HepG2 (cell line): ENCODE data around the gene IMP3. TPM values are rescaled to one million over a fixed set of nuclear protein-coding genes. Genes with fewer than 3 reads are reported as not detected.

Experiments used
- ATAC-seq: fragments of 200-7000 bp; cut with Tn5 transposase; 3 replicates; pipeline ENCODE4 v1.9.1; 2020; ENCODE audit warnings: mild to moderate bottlenecking, moderate library complexity
- BruUV-seq: library from RNA; stranded (reverse); fragments of 400-500 nt; replicated peaks from 2 replicates; lab custom pipeline; 2021; lab: Mats Ljungman, UMichigan
- CTCF ChIA-PET: fragments of 300-600 bp; formaldehyde crosslinking; extraction: SDS; loops from one replicate; lab custom pipeline; 2021; ENCODE audit warnings: low total read pairs, inconsistent platforms, low intra/inter-chr PET ratio; lab: Yijun Ruan, JAX
- POLR2A ChIA-PET: fragments of 350-600 bp; sonication (Branson Sonifier 250); formaldehyde crosslinking; loops from one replicate; lab custom pipeline; 2020; ENCODE audit warnings: antibody characterized with exemption, inconsistent platforms; lab: Yijun Ruan, JAX
- DNase-seq: peaks from one replicate; pipeline ENCODE4 v3.0.0-alpha.2; 2015; ENCODE audit warnings: low spot score
- FAIRE-seq: peaks from 3 replicates; lab custom pipeline; 2011; peaks lifted over from hg19 to GRCh38; lab: Jason Lieb, UNC
- H2AFZ ChIP-seq: one replicate; pipeline ENCODE4 v1.6.1; 2011; ENCODE audit warnings: low read length, inconsistent platforms
- H3K27ac ChIP-seq: fragments of 300-600 bp; 3 replicates; pipeline ENCODE4 v1.8.0; 2011; ENCODE audit warnings: mixed run types, mild to moderate bottlenecking, mixed read lengths, low read length, inconsistent platforms; ENCODE audit not compliant: insufficient read depth; ENCODE audit errors: extremely low read length
- H3K27me3 ChIP-seq, 2 experiments: fragments of 200-600 bp in 1 of 2; 2 replicates in 1 of 2; 3 replicates in 1 of 2; pipeline versions ENCODE4 v1.6.0 to v1.8.0; 2011; ENCODE audit warnings: low read length in 2 of 2, mild to moderate bottlenecking in 2 of 2, moderate library complexity in 2 of 2, inconsistent platforms in 1 of 2; ENCODE audit not compliant: insufficient read depth in 2 of 2, control insufficient read depth in 1 of 2
- H3K36me3 ChIP-seq, 2 experiments: fragments of 200-600 bp in 1 of 2; replicated peaks in 1 of 2; 2 replicates in 1 of 2; 3 replicates in 1 of 2; pipeline versions ENCODE4 v1.5.1 to v1.8.0; 2011; ENCODE audit warnings: low read length in 2 of 2, inconsistent platforms in 1 of 2; ENCODE audit not compliant: insufficient read depth in 2 of 2, control insufficient read depth in 1 of 2
- H3K4me1 ChIP-seq: 2 replicates; pipeline ENCODE4 v1.5.1; 2012; ENCODE audit warnings: low read length, inconsistent platforms; ENCODE audit not compliant: insufficient read depth
- H3K4me2 ChIP-seq: 2 replicates; pipeline ENCODE4 v1.6.0; 2011; ENCODE audit warnings: low read depth, low read length, inconsistent platforms
- H3K4me3 ChIP-seq, 3 experiments: fragments of 200-600 bp in 1 of 3; sonication (generic), shearing (Covaris generic) in 1 of 3; replicated peaks in 1 of 3; 2 replicates each; pipeline ENCODE4 v1.5.1; 2011 to 2016; ENCODE audit warnings: low read length in 3 of 3, inconsistent platforms in 2 of 3, low read depth in 2 of 3, mild to moderate bottlenecking in 2 of 3, control low read depth in 1 of 3, mixed read lengths in 1 of 3; ENCODE audit not compliant: insufficient read depth in 1 of 3
- H3K79me2 ChIP-seq: one replicate; pipeline ENCODE4 v1.6.1; 2011; ENCODE audit warnings: low read length, inconsistent platforms; ENCODE audit not compliant: insufficient read depth
- H3K9ac ChIP-seq: 2 replicates; pipeline ENCODE4 v1.6.0; 2011; ENCODE audit warnings: mild to moderate bottlenecking, low read depth, low read length, inconsistent platforms; ENCODE audit not compliant: insufficient read depth
- H3K9me3 ChIP-seq: 2 replicates; pipeline ENCODE4 v1.5.1; 2012; ENCODE audit warnings: mild to moderate bottlenecking, low read length
- H4K20me1 ChIP-seq: 2 replicates; pipeline ENCODE4 v1.6.0; 2011; ENCODE audit warnings: inconsistent platforms, mild to moderate bottlenecking, low read length, moderate library complexity; ENCODE audit not compliant: insufficient read depth
- HIVEP1 ChIP-seq: sonication (generic); formaldehyde crosslinking; IDR thresholded peaks from 2 replicates; pipeline ENCODE4 v1.4.0; 2020; ENCODE audit warnings: mild to moderate bottlenecking, missing genetic modification reagents
- NCOA1 ChIP-seq: sonication (generic); formaldehyde crosslinking; IDR thresholded peaks from 2 replicates; pipeline ENCODE4 v1.9.0; 2021; ENCODE audit warnings: missing genetic modification reagents
- NONO ChIP-seq, 2 experiments: fragments of 450-650 bp in 1 of 2; sonication (generic) in 1 of 2; formaldehyde crosslinking in 1 of 2; IDR thresholded peaks in 1 of 2; conservative IDR thresholded peaks in 1 of 2; 2 replicates each; pipeline versions ENCODE4 v1.6.1 to v1.8.0; 2017 to 2022; ENCODE audit warnings: mild to moderate bottlenecking in 1 of 2, missing genetic modification reagents in 1 of 2, moderate library complexity in 1 of 2
- NR2F2 ChIP-seq: IDR thresholded peaks from 2 replicates; pipeline ENCODE4 v1.6.1; 2012; ENCODE audit warnings: low read depth, inconsistent platforms, borderline replicate concordance
- PCBP1 ChIP-seq: fragments of 200-400 bp; formaldehyde crosslinking; IDR thresholded peaks from 2 replicates; pipeline ENCODE4 v1.6.1; 2017; ENCODE audit warnings: mild to moderate bottlenecking, low read depth, low read length, borderline replicate concordance
- POLR2A ChIP-seq, 2 experiments: IDR thresholded peaks; 2 replicates each; pipeline ENCODE4 v1.6.1; 2011; ENCODE audit warnings: low read depth in 2 of 2, low read length in 2 of 2, mild to moderate bottlenecking in 1 of 2, moderate library complexity in 1 of 2; ENCODE audit not compliant: insufficient read depth in 1 of 2
- POLR2AphosphoS5 ChIP-seq: IDR thresholded peaks from 2 replicates; pipeline ENCODE4 v1.6.1; 2012; ENCODE audit warnings: low read depth, low read length
- POLR2G ChIP-seq: fragments of 200-400 bp; formaldehyde crosslinking; IDR thresholded peaks from 2 replicates; pipeline ENCODE4 v1.6.1; 2018; ENCODE audit warnings: mild to moderate bottlenecking, low read depth, low read length, moderate library complexity
- TCF7 ChIP-seq: sonication (generic); IDR thresholded peaks from 2 replicates; pipeline ENCODE4 v1.6.1; 2016; ENCODE audit warnings: antibody characterized with exemption, low read depth
- ZNF138 ChIP-seq: sonication (generic); formaldehyde crosslinking; IDR thresholded peaks from 2 replicates; pipeline ENCODE4 v1.5.0; 2020; ENCODE audit warnings: mild to moderate bottlenecking, low read depth, missing genetic modification reagents
- WGBS: methylation state at CpG from one replicate; pipeline ENCODE4 v1.1.6; 2017; ENCODE audit warnings: low lambda C conversion rate; 5-methylcytosine and 5-hydroxymethylcytosine counted together
- in situ Hi-C: cut with HindIII; loops from 2 replicates; pipeline ENCODE4 v1.10.0; 2017; ENCODE audit warnings: low pct_unique_long_range_greater_than_20kb; ENCODE audit not compliant: extremely low pct_ligation_motif_present
- intact Hi-C: fragments of 100-400 bp; cut with micrococcal nuclease; formaldehyde crosslinking; loops from one replicate; pipeline ENCODE4 v1.10.0; 2022; ENCODE audit not compliant: unreplicated experiment
- polyA plus RNA-seq, 8 experiments: library from polyadenylated mRNA; depleted of rRNA in 3 of 8; stranded (reverse) in 7 of 8; unstranded in 1 of 8; fragments of >200 nt; fragmentation: Illumina TruSeq in 4 of 8; extraction: Trizol in 4 of 8; gene quantifications; 2 replicates each; pipeline versions ENCODE4 v1.2.1 to v1.2.3, GENCODE V29; 2011 to 2016; ENCODE audit warnings: low read depth in 4 of 8, missing spikeins in 1 of 8, mixed read lengths in 1 of 8; ENCODE audit not compliant: insufficient read depth in 1 of 8
- total RNA-seq, 5 experiments: library from RNA; depleted of rRNA; stranded (reverse); fragments of >200 nt; fragmentation: Illumina TruSeq; extraction: Trizol; gene quantifications; 2 replicates each; pipeline ENCODE4 v1.2.3, GENCODE V29; 2016; ENCODE audit warnings: low read depth in 1 of 5
- TF ChIP-seq, protein P1 (sequence below): IDR thresholded peaks from 2 replicates; pipeline ENCODE4 v1.6.1; 2016; ENCODE audit warnings: low read depth, borderline replicate concordance

IMP3 gene
- total and polyA plus RNA-seq, 2 of the 13 experiments (the other 11 are each of a cell fraction or from before 2014, with no cell fraction given): 38.3 to 143 TPM

DNA sequence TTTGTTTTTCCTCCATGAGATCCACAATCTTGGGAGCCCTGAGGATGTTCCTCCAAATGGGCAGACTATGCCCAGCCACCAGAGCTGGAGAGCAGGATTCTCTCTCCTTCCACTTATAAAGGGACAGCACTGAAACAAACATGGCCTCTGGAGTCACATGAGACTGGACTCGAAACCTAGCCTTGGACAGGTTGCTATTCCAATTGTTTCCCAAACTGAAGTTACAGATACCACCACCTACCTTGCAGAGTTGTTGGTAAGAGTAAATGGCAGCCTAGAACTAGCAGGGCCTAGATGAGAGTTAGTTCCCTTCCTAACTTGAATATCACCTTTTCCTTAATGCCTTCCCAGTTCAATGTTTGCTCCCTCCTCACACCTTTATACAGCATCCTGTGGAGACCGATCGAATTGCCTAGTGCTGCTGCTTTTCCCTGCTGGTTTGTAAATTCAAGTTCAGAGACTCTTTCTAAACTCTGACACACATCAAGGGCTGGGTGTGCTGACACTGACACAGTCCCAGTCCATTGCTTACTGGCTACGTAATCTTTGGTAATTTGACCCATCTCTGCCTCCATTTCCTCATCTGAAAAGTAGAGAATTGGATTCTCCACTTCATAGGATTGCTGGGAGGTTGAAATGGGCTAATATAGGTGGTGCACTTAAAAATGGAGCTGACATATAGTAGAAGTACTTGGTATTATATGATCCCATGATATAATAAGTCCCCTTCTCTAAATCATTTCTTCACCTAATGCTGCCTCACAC is 2.6 kb downstream of the IMP3 start:
- in situ Hi-C loops: no loop called here
- Histone ChIP-seq H3K9ac (peak overlapping the region; percentile 93; the same call in 1 of the 2 replicates), H3K27ac (peak overlapping the region; percentile 14), H3K4me3 (peak overlapping the region in 1 of 3 experiments; percentile 87; a peak in 2 of 6 replicates), H3K36me3 (0 out of 5 replicates have a peak, but pooled peaks cover 0 to 3% of the 10 kb centered on the region in 2 experiments), H3K9me3 (no peaks in the 10 kb centered on the region), H3K79me2 (peaks cover 29% of the 10 kb centered on the region), H4K20me1 (no peaks in the 10 kb centered on the region; the same call in 1 of the 2 replicates), H3K4me1 (peaks cover 32% of the 10 kb centered on the region), H3K4me2 (peak overlapping the region; percentile 90), H2AFZ (no peak overlapping the region), H3K27me3 (no peaks in the 10 kb centered on the region; a peak in 1 of 5 replicates)
- WGBS: 92% methylated on average over 4 of the region's 4 CpGs
- POLR2A ChIA-PET: interaction anchor here (1.1 to 6.9 kb wide), 8 partner anchors 10 to 269 kb away, joined by 5 to 47 read pairs (median 13); partner anchors contain the start of genes MAN2C1, SNUPN and SNX33
- intact Hi-C loops: loop anchor here (1.0 kb wide), 1 partner anchor 46 kb away; no protein-coding TSS in a partner anchor
- FAIRE-seq: no peak
- BruUV-seq: no TSS peak
- no peak for ATAC-seq
- DNase-seq: no peak
- CTCF ChIA-PET: interaction anchor here (1.6 kb wide), 1 partner anchor 46 kb away, joined by 11 read pairs; no protein-coding TSS in a partner anchor
- peak; percentile 10; the same call in 1 of the 2 replicates for TF ChIP-seq POLR2AphosphoS5
- TF ChIP-seq POLR2A (IDR thresholded peaks at IDR 0.05; ENCODE audit: insufficient read depth in 1 of 2, low read depth in 2 of 2, low read length in 2 of 2): 0 out of 4 replicates have a peak, but pooled peaks of 1 of the 2 experiments have one; percentile 26
- TF ChIP-seq PCBP1: no peak
- 0 out of 2 replicates have a peak, but pooled peaks have one; percentile 10 for TF ChIP-seq POLR2G

DNA sequence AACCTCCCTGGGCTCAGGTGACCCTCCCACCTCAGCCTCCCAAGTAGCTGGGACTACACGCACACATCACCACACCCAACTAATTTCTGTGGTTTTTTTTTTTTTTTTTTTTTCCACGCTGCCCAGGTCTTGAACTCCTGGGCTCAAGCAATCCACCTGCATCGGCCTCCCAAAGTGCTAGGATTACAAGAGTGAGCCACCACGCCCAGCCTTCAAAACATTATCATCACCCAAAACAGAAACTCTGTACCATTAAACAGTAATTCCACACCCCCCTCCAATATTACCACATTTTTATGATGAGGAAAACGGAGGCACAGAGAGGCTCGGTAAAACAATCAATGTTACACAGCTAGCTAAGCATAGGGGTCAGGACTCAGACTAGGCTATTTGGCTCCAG is 4.0 kb downstream of the IMP3 start:
- H3K27ac ChIP-seq: no peak overlapping the region
- H3K4me1 ChIP-seq: peaks cover 19% of the 10 kb centered on the region
- H2AFZ ChIP-seq: no peak overlapping the region
- no peak for TF ChIP-seq NCOA1 (CRISPR knock-in tag)
- TF ChIP-seq, protein P1, sequence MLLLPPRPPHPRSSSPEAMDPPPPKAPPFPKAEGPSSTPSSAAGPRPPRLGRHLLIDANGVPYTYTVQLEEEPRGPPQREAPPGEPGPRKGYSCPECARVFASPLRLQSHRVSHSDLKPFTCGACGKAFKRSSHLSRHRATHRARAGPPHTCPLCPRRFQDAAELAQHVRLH (CRISPR knock-in tag): no peak
- TF ChIP-seq ZNF138: no peak
- no peak for TF ChIP-seq HIVEP1 (CRISPR knock-in tag)
- no peak for TF ChIP-seq TCF7
- no peak for TF ChIP-seq NR2F2
- TF ChIP-seq POLR2A (IDR thresholded peaks at IDR 0.05; ENCODE audit: insufficient read depth in 1 of 2, low read depth in 2 of 2, low read length in 2 of 2): no peak
- no peak for TF ChIP-seq NONO (IDR thresholded peaks at IDR 0.05)
- TF ChIP-seq NONO (CRISPR knock-in tag; conservative IDR thresholded peaks at IDR 0.05): no peak
- no peaks in the 10 kb centered on the region for H3K9me3 ChIP-seq
- H4K20me1 ChIP-seq: no peaks in the 10 kb centered on the region; the same call in 1 of the 2 replicates
- no peak overlapping the region for H3K4me3 ChIP-seq
- POLR2A ChIA-PET: interaction anchor here (1.0 to 6.9 kb wide), 4 partner anchors 9 to 41 kb away, joined by 3 to 47 read pairs (median 40); partner anchors contain the start of genes SNUPN and SNX33
- H3K4me2 ChIP-seq: no peak overlapping the region
- WGBS: 97% methylated on average over 6 of the region's 6 CpGs
- DNase-seq (no peak), FAIRE-seq (no peak), ATAC-seq (no peak)
- CTCF ChIA-PET: no interaction called here
- intact Hi-C loops (no loop called here), in situ Hi-C loops (no loop called here)
- H3K9ac ChIP-seq: no peak overlapping the region
- BruUV-seq: no TSS peak
- H3K79me2 ChIP-seq: peaks cover 29% of the 10 kb centered on the region
- 0 out of 5 replicates have a peak, but pooled peaks cover 0 to 3% of the 10 kb centered on the region in 2 experiments for H3K36me3 ChIP-seq
- H3K27me3 ChIP-seq: no peaks in the 10 kb centered on the region; a peak in 1 of 5 replicates
